ENCODE results near the gene FAM204A.

DNA sequence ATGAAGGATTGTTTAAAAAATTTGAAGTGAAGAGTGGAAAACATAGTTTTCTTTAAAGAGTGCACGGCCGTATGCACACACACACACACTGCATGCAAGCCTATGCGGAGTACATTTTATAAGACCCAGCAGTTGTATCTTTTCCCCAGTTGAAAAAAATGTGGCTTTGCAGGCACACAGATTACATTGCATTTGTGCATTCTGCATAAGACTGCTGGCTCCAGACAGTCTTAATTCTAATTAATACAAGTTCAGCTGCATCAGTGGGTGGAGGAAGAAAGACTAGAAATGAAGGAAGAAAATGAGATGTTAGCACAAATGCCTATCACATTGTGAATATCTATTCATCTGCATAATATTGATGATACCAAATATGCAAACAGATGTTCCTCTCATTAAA, 79.6 kb downstream of the FAM204A start:
- TF ChIP-seq EZH2 (IDR thresholded peaks at IDR 0.05; ENCODE audit: borderline replicate concordance, low read depth, low read length, poor library complexity, severe bottlenecking) = no peak
- TF ChIP-seq, protein P1, sequence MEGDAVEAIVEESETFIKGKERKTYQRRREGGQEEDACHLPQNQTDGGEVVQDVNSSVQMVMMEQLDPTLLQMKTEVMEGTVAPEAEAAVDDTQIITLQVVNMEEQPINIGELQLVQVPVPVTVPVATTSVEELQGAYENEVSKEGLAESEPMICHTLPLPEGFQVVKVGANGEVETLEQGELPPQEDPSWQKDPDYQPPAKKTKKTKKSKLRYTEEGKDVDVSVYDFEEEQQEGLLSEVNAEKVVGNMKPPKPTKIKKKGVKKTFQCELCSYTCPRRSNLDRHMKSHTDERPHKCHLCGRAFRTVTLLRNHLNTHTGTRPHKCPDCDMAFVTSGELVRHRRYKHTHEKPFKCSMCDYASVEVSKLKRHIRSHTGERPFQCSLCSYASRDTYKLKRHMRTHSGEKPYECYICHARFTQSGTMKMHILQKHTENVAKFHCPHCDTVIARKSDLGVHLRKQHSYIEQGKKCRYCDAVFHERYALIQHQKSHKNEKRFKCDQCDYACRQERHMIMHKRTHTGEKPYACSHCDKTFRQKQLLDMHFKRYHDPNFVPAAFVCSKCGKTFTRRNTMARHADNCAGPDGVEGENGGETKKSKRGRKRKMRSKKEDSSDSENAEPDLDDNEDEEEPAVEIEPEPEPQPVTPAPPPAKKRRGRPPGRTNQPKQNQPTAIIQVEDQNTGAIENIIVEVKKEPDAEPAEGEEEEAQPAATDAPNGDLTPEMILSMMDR (conservative IDR thresholded peaks at IDR 0.05; ENCODE audit: low read depth, low read length) = no peak
